Cardiac muscle cell (in vitro differentiated cells and primary cell): ENCODE measurements around the gene NECAB3. TPM values are rescaled to one million over a fixed set of nuclear protein-coding genes. Genes with fewer than 3 reads are reported as not detected.

ENCODE experiments used
- DNase-seq, 2 donors: peaks; one replicate each; pipeline versions ENCODE4 v3.0.0 to v3.0.0-alpha.2; 2010 to 2017; ENCODE audit warnings: low read depth in 1 of 2, low spot score in 1 of 2
- H3K27ac ChIP-seq: fragments of 200-600 bp; sonication (generic); 2 replicates; pipeline ENCODE4 v1.5.1; 2016
- H3K27me3 ChIP-seq: fragments of 200-600 bp; sonication (generic); 2 replicates; pipeline ENCODE4 v1.6.0; 2016; ENCODE audit warnings: control low read depth
- H3K36me3 ChIP-seq: fragments of 200-600 bp; sonication (generic); 2 replicates; pipeline ENCODE4 v1.5.1; 2016; ENCODE audit warnings: control low read depth
- H3K4me1 ChIP-seq: fragments of 200-600 bp; sonication (generic); 2 replicates; pipeline ENCODE4 v1.8.1; 2017; ENCODE audit warnings: low read depth, mild to moderate bottlenecking, mixed run types
- H3K4me3 ChIP-seq: fragments of 200-600 bp; sonication (generic); 2 replicates; pipeline ENCODE4 v1.5.1; 2016; ENCODE audit warnings: mild to moderate bottlenecking
- H3K9me3 ChIP-seq: fragments of 200-600 bp; sonication (generic); 2 replicates; pipeline ENCODE4 v1.5.1; 2017; ENCODE audit warnings: low read depth, mild to moderate bottlenecking, control low read depth
- polyA plus RNA-seq: library from polyadenylated mRNA; unstranded; fragments of >200 nt; fragmentation: Nextera tagmentation; extraction: Ambion mirVana; gene quantifications from 2 replicates; pipeline ENCODE4 v1.2.1, GENCODE V29; 2016
- total RNA-seq: library from RNA; depleted of rRNA; stranded (reverse); fragments of >200 nt; gene quantifications from 2 replicates; pipeline ENCODE4 v1.2.3, GENCODE V29; 2016
- TF ChIP-seq, protein P1 (sequence below): IDR thresholded peaks from 2 replicates; pipeline ENCODE4 v1.5.1; 2012; ENCODE audit warnings: low read depth, mild to moderate bottlenecking, low read length

Gene NECAB3
- total and polyA plus RNA-seq, 2 experiments from 2014 or later, result 93.1 to 187 TPM

- peak in 1 of 2 donors; percentile 56 for DNase-seq
- Histone ChIP-seq H3K27me3 (no peaks in the 10 kb centered on the region), H3K36me3 (peaks cover 3% of the 10 kb centered on the region), H3K4me1 (peaks cover 27% of the 10 kb centered on the region), H3K9me3 (no peaks in the 10 kb centered on the region), H3K27ac (peak overlapping the region; percentile 80), H3K4me3 (no peak overlapping the region)
- TF ChIP-seq, protein P1, sequence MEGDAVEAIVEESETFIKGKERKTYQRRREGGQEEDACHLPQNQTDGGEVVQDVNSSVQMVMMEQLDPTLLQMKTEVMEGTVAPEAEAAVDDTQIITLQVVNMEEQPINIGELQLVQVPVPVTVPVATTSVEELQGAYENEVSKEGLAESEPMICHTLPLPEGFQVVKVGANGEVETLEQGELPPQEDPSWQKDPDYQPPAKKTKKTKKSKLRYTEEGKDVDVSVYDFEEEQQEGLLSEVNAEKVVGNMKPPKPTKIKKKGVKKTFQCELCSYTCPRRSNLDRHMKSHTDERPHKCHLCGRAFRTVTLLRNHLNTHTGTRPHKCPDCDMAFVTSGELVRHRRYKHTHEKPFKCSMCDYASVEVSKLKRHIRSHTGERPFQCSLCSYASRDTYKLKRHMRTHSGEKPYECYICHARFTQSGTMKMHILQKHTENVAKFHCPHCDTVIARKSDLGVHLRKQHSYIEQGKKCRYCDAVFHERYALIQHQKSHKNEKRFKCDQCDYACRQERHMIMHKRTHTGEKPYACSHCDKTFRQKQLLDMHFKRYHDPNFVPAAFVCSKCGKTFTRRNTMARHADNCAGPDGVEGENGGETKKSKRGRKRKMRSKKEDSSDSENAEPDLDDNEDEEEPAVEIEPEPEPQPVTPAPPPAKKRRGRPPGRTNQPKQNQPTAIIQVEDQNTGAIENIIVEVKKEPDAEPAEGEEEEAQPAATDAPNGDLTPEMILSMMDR, result no peak
These were observed 1.1 kb upstream of the NECAB3 start for GRCh38 chr20:33675136-33675959.

DNA sequence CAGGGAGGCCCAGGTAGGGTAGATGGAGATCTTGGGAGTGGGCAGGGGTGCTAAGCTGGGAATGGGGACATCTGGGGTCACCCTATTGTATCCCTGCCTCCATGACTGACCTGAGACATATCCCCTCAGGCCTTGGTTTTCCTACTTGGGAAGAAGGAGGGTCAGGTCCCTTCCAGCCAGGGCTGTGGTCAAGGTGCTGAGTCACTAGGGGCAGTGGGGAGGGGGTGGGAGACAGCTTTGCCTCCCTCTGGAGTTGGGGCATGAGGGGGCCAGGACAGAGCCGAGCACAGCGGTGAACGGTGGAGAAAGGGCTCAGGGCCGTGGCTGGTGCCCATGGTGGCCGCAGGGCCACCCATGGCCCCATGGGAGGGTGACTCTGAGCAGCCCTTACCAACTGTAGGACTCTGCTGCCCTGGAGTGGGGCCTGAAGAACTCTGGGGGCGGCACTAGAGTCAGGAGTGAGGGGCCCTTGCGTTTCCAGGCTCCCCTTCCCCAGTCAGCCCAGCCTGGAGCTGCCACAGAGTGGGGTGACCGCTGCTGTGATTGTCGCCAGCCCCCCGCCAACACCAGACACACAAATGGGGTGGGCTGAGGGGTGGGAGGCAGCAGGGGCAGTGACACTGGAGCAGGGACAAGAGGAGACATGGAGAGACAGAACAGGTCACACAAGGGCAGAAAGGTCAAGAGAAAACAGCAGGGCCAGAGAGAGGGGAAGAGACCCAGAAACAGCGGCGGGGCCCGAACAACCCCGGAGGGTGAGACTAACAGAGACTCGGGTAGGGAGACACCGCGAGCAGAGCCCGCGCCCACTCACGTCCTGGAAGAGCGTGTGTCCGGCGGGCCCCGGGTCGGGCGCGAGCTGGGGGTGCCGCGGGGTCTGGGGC lies 576 bp downstream of the NECAB3 start:
- peak overlapping the region; percentile 80 for H3K27ac ChIP-seq
- H3K4me3 ChIP-seq, result peak overlapping the region; percentile 85
- no peaks in the 10 kb centered on the region for H3K9me3 ChIP-seq
- TF ChIP-seq, protein P1, result no peak
- H3K36me3 ChIP-seq, result peaks cover 9% of the 10 kb centered on the region
- peaks cover 27% of the 10 kb centered on the region for H3K4me1 ChIP-seq
- no peaks in the 10 kb centered on the region for H3K27me3 ChIP-seq
- no peak for DNase-seq

GRCh38 chr20:33673114-33673409 lies 1.2 kb downstream of the NECAB3 start:
- H3K4me1 ChIP-seq, result peaks cover 27% of the 10 kb centered on the region

GRCh38 chr20:33672426-33673113 lies 1.7 kb downstream of the NECAB3 start:
- H3K9me3 ChIP-seq, result no peaks in the 10 kb centered on the region
- peak overlapping the region; percentile 85 for H3K4me3 ChIP-seq
- no peak overlapping the region for H3K27ac ChIP-seq
- TF ChIP-seq, protein P1, result no peak
- H3K27me3 ChIP-seq, result no peaks in the 10 kb centered on the region
- H3K36me3 ChIP-seq, result peaks cover 13% of the 10 kb centered on the region
- peaks cover 27% of the 10 kb centered on the region for H3K4me1 ChIP-seq
- peak in 1 of 2 donors; percentile 21 for DNase-seq

More at GRCh38 chr20:33673114-33673409, 1.2 kb downstream of the NECAB3 start:
- TF ChIP-seq, protein P1, result no peak
- H3K27ac ChIP-seq, result no peak overlapping the region
- no peak for DNase-seq
- H3K9me3 ChIP-seq, result no peaks in the 10 kb centered on the region
- H3K36me3 ChIP-seq, result peaks cover 13% of the 10 kb centered on the region
- peak overlapping the region; percentile 85 for H3K4me3 ChIP-seq
- no peaks in the 10 kb centered on the region for H3K27me3 ChIP-seq

- TF ChIP-seq, protein P1, result no peak
- DNase-seq, result peak in 1 of 2 donors; percentile 58
- Histone ChIP-seq H3K27ac (no peak overlapping the region), H3K27me3 (no peaks in the 10 kb centered on the region), H3K36me3 (peaks cover 13% of the 10 kb centered on the region), H3K4me3 (no peak overlapping the region), H3K9me3 (no peaks in the 10 kb centered on the region), H3K4me1 (peaks cover 27% of the 10 kb centered on the region)
These were observed 2.5 kb downstream of the NECAB3 start for GRCh38 chr20:33671573-33672288.
